Measurements from ENCODE around the gene AVPI1. TPM values are rescaled to one million over a fixed set of nuclear protein-coding genes. Genes with fewer than 3 reads are reported as not detected.

The AVPI1 gene
- total and polyA plus RNA-seq, 2 donors = 1.4 to 11.5 TPM

GRCh38 chr10:97627731-97628130 is 59.3 kb downstream of the AVPI1 start:
- no peak for DNase-seq (ENCODE audit: low read depth in 6 of 9, low spot score in 9 of 9)
- WGBS = 98% methylated on average over 4 of the region's 4 CpGs
- no peaks in the 10 kb centered on the region for H3K36me3 ChIP-seq (ENCODE audit: control insufficient read depth in 2 of 2, insufficient read depth in 2 of 2, low read length in 1 of 2)
- peaks cover 0 to under 1% of the 10 kb centered on the region in 2 donors for H3K9me3 ChIP-seq (ENCODE audit: control insufficient read depth in 2 of 2, insufficient read depth in 1 of 2, low read length in 1 of 2)
- H3K4me3 ChIP-seq (ENCODE audit: low read length in 2 of 2) = no peak overlapping the region
- no peak overlapping the region for H3K27ac ChIP-seq (ENCODE audit: low read depth in 1 of 2, low read length in 1 of 2)
- H3K27me3 ChIP-seq (ENCODE audit: control insufficient read depth in 2 of 2, insufficient read depth in 1 of 2, low read length in 1 of 2) = peaks cover 0 to under 1% of the 10 kb centered on the region in 2 donors
- H3K4me1 ChIP-seq (ENCODE audit: control insufficient read depth in 2 of 2, insufficient read depth in 2 of 2, low read length in 2 of 2) = peaks cover 2% of the 10 kb centered on the region in 2 donors

Other genes with a start within 250 kb of the AVPI1 start
- gene EXOSC1, start 241.2 kb downstream of the AVPI1 start, total RNA-seq = 60.1 TPM
- gene EXOSC1, start 241.2 kb downstream of the AVPI1 start, polyA plus RNA-seq = 53.0 TPM
- 20.8 TPM for gene ZDHHC16, start 241.1 kb downstream of the AVPI1 start, total RNA-seq
- gene ZDHHC16, start 241.1 kb downstream of the AVPI1 start, polyA plus RNA-seq = 24.4 TPM
- 58.4 TPM for gene MMS19, start 188.8 kb downstream of the AVPI1 start, total RNA-seq
- 107 TPM for gene MMS19, start 188.8 kb downstream of the AVPI1 start, polyA plus RNA-seq
- gene UBTD1, start 188.3 kb downstream of the AVPI1 start, total RNA-seq = 2.5 TPM
- gene UBTD1, start 188.3 kb downstream of the AVPI1 start, polyA plus RNA-seq = 7.8 TPM
- 0.05 TPM for gene ANKRD2, start 114.5 kb downstream of the AVPI1 start, total RNA-seq
- 0.68 TPM for gene ANKRD2, start 114.5 kb downstream of the AVPI1 start, polyA plus RNA-seq
- 0.19 TPM for gene HOGA1, start 102.9 kb downstream of the AVPI1 start, total RNA-seq
- 0.18 TPM for gene HOGA1, start 102.9 kb downstream of the AVPI1 start, polyA plus RNA-seq
- gene C10orf62, start 97.5 kb downstream of the AVPI1 start, total RNA-seq = not detected
- gene C10orf62, start 97.5 kb downstream of the AVPI1 start, polyA plus RNA-seq = not detected
- gene MORN4, start 53.7 kb downstream of the AVPI1 start, total RNA-seq = 2.0 TPM
- gene MORN4, start 53.7 kb downstream of the AVPI1 start, polyA plus RNA-seq = 4.7 TPM
- gene PI4K2A, start 46.6 kb downstream of the AVPI1 start, total RNA-seq = 8.9 TPM
- 13.5 TPM for gene PI4K2A, start 46.6 kb downstream of the AVPI1 start, polyA plus RNA-seq
- 3.7 TPM for gene MARVELD1, start 26.5 kb upstream of the AVPI1 start, total RNA-seq
- gene MARVELD1, start 26.5 kb upstream of the AVPI1 start, polyA plus RNA-seq = 14.2 TPM
- 13.8 TPM for gene ZFYVE27, start 49.9 kb upstream of the AVPI1 start, total RNA-seq
- 23.7 TPM for gene ZFYVE27, start 49.9 kb upstream of the AVPI1 start, polyA plus RNA-seq
- gene SFRP5, start 84.8 kb upstream of the AVPI1 start, total RNA-seq = 2.4 TPM
- gene SFRP5, start 84.8 kb upstream of the AVPI1 start, polyA plus RNA-seq = 0.41 TPM
- 0.52 TPM for gene GOLGA7B, start 162.6 kb upstream of the AVPI1 start, total RNA-seq
- 0.96 TPM for gene GOLGA7B, start 162.6 kb upstream of the AVPI1 start, polyA plus RNA-seq